ENCODE data around the gene RRBP1.

Gene RRBP1

DNA sequence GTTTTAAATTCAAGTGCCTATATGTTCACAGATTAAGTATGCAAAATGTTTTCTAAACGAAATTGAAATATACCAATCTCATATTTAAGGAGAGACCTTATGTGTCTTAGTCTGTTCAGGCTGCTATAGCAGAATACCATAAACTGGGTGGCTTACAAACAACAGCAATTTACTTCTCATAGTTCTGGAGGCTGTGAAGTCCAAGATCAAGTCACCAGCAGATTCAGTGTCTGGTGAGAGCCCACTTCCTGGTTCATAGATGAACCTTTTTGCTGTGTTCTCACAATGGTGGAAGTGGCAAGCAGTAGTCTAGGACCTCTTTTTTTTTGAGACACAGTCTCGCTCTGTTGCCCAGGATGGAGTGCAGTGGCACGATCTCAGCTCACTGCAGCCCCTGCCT is 115.7 kb downstream of the RRBP1 start:
- no peak for DNase-seq

DNA sequence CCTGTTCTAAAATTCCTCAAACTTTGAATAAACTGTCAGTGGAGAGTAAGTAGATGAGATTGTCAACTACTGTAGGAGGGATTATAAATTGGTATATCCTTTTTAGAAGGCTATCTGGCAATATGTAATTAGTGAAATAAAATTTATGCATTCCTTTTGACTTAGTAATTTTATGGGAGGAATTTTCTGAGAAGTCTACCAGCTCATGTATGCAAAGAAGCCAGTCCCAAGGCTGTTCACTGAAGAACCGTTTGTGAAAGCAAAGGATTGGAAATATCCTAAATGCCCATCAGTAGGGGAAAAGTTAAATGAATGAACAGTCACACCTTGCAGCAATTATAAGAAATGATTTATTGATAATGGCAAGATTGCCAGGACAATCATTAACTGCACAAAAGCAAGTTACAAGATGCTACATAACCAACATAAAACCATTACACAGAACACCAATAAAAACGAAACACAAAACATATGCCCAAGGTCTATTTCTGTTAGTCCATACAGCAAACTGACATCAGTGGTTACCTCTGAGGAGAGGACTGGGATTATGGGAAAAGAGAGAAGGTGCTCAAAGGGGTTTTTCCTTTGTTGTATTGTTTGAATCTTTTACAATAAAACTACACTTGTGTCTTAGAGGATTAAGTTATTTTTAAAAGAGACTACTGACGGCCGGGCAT is 116.7 kb downstream of the RRBP1 start:
- DNase-seq: no peak

Measured in CD4-positive, alpha-beta T cell treated with Interleukin-15 for 1 hour (primary cell).